ENCODE results near the gene PLD4.

DNA sequence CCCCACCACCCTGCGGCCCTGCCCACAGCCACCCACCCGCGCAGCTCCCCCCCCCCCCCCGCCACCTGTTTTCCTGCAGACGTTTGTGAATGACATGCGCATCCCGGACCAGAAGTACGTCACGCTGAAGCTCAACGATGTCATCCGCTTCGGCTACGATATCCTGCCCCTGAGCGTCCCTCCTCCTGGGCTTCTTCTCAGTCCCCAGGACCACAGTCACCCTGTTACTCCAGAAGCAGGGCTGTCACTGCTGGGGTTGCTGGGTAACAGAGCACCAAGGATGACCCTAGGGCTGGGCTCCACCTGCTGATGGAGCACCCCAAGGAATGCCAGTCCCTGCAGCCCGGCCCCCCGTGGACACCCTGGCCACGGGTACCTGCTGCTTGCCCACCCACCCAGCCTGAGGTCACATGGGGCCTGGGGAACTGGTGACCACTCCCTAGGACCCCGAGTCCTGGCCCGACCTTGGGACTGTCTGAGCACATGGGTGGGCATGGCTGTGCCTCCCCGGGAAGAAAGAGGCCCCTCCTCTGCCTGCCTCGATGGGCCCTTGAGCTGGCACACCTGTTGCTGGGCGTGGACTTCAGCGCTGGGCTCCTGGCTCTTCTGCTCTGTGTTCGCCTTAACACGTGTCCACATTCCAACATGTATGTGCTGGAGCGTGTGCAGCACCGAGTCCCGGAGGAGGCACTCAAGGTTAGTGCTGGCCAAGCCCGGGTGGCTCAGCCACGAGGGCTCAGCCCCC lies 46.7 kb upstream of the PLD4 start:
- TF ChIP-seq, protein P1, sequence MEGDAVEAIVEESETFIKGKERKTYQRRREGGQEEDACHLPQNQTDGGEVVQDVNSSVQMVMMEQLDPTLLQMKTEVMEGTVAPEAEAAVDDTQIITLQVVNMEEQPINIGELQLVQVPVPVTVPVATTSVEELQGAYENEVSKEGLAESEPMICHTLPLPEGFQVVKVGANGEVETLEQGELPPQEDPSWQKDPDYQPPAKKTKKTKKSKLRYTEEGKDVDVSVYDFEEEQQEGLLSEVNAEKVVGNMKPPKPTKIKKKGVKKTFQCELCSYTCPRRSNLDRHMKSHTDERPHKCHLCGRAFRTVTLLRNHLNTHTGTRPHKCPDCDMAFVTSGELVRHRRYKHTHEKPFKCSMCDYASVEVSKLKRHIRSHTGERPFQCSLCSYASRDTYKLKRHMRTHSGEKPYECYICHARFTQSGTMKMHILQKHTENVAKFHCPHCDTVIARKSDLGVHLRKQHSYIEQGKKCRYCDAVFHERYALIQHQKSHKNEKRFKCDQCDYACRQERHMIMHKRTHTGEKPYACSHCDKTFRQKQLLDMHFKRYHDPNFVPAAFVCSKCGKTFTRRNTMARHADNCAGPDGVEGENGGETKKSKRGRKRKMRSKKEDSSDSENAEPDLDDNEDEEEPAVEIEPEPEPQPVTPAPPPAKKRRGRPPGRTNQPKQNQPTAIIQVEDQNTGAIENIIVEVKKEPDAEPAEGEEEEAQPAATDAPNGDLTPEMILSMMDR (conservative IDR thresholded peaks at IDR 0.05 in 1 of 2, IDR thresholded peaks at IDR 0.05 in 1 of 2; ENCODE audit: extremely low read depth in 1 of 2, insufficient read depth in 1 of 2, low read depth in 1 of 2, low read length in 2 of 2): no peak
- TF ChIP-seq EZH2 (IDR thresholded peaks at IDR 0.05; ENCODE audit: borderline replicate concordance, low read length): no peak
